GM18870 (cell line): ENCODE measurements around the gene URB1.
"Not testable (repeated sequence)": the region's sequence is repeated elsewhere in the genome, so short reads cannot be mapped to it uniquely, and the experiment has no call there.

Experiments used
- ATAC-seq: cut with Tn5 transposase; IDR thresholded peaks from one replicate; pipeline ENCODE4 v1.9.1; 2021; ENCODE audit warnings: moderate library complexity; ENCODE audit not compliant: unreplicated experiment

URB1 gene

DNA sequence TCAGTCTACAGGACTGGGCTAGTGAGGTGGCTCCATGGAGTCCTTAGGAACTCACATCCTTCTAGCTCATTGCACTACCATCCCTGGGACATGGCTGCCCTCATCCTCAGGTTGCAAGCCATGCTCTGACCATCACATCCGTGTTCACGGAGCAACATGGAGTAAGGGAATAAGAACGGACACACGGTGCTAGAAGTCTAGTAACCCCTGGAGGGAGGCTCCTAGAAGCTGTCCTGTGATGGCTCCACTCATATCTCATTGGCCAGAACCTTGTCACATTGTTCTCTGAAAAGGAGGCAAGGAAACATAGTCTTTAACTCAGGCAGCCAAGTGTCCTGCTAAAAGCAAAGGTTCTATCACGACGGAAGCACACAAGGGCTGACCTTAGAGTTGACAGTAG, 90.3 kb downstream of the URB1 start:
- no peak for ATAC-seq

- ATAC-seq: no peak
Observed at GRCh38 chr21:32301596-32301995, 91.2 kb downstream of the URB1 start.

DNA sequence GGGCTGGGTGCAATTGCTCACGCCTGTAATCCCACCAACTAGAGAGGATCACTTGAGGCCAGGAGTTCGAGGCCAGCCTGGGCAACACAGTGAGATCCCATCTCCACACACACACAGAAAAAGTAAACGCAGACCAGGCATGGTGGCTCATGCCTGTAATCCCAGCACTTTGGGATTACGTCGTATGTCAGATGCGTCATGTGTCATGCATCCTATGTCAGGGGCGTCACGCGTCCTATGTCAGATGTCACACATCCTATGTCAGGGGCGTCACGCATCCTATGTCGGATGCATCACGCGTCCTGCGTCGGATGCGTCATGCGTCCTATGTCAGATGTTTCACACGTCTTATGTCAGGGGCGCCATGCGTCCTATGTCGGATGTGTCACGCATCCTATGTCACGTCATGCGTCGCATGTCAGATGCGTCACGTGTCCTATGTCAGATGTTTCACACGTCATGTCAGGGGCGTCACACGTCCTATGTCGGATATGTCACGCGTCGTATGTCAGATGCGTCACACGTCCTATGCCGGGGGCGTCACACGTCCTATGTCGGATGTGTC, 92.6 kb downstream of the URB1 start:
- ATAC-seq: no peak

DNA sequence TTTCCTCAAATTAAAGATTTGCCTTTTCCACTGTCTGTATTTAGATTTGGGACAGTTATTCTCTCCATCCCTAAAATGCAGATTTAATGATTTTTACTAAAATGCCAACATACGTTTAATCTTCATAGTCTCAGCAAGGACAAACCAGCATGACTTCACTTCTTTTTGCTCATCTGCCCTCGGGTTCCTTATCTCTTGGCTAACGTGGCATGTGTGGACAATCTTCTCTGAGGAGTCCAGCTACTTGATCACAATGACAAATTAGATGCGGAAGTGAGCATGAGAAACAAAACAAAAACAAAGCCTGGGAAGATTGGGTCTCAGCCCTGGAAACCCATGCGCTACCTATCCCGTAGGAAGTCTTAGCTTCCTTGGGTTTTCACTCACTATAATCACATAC, 93.1 kb downstream of the URB1 start:
- no peak for ATAC-seq

GRCh38 chr21:32298658-32299081, 94.1 kb downstream of the URB1 start, which contains the start of gene MRAP:
Gene MRAP, plus strand, starts transcription at chr21:32298855. Its CDS starts 117 bp downstream, at chr21:32298972.
- ATAC-seq: no peak

GRCh38 chr21:32298148-32298559, 94.7 kb downstream of the URB1 start:
- no peak for ATAC-seq

DNA sequence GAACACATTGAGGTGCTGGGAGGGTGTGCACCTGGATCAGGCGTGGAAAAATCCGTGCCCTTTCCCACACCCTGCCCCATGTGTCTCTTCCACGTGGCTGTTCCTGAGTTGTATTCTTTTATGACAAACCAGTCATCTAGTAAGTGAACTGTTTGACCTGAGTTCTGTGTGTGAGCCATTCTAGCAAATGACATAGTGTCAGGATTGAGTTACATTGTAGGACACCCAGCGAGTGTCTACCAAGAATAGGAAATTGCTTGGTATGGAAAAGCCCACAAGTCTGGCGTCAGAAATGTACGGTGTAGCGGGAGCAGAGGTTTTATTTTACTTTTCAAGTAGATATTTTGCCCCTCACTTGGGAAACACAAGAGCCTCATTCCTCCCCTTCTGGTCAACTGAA, 95.4 kb downstream of the URB1 start:
- ATAC-seq: no peak

DNA sequence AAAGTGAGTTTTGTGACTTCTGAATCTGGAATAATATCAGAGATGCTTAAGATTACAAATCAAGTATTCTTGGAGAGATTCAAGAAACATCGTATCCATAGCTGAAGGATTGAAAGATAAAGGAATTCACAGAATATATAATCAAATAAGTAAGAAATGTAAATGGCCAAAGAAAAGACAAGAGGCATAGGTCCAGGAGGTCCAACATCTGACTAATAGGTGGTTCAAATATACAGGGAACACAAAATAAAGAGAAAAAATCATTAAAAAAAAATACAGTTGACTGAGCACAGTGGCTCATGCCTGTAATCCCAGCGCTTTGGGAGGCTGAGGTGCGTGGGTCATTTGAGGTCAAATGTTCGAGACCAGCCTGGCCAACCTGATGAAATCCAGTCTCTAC, 107.3 kb downstream of the URB1 start:
- no peak for ATAC-seq

GRCh38 chr21:32282992-32283391, 109.8 kb downstream of the URB1 start:
- no peak for ATAC-seq

GRCh38 chr21:32281531-32281930, 111.3 kb downstream of the URB1 start:
- no peak for ATAC-seq

DNA sequence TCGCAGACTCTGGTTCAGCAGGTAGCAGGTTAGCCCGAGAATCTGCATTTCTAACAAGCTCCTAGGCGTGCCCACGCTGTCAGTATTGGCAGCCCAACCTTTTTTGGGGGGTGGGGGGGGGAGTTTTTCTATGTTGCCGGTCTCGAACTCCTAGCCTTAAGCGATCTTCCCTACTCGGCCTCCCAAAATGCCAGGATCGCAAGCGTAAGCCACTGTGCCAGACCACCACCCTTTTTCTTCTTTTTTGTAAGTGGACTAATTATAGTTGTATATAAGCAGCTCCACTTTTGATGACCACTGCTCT, 113.5 kb downstream of the URB1 start:
- ATAC-seq: no peak

DNA sequence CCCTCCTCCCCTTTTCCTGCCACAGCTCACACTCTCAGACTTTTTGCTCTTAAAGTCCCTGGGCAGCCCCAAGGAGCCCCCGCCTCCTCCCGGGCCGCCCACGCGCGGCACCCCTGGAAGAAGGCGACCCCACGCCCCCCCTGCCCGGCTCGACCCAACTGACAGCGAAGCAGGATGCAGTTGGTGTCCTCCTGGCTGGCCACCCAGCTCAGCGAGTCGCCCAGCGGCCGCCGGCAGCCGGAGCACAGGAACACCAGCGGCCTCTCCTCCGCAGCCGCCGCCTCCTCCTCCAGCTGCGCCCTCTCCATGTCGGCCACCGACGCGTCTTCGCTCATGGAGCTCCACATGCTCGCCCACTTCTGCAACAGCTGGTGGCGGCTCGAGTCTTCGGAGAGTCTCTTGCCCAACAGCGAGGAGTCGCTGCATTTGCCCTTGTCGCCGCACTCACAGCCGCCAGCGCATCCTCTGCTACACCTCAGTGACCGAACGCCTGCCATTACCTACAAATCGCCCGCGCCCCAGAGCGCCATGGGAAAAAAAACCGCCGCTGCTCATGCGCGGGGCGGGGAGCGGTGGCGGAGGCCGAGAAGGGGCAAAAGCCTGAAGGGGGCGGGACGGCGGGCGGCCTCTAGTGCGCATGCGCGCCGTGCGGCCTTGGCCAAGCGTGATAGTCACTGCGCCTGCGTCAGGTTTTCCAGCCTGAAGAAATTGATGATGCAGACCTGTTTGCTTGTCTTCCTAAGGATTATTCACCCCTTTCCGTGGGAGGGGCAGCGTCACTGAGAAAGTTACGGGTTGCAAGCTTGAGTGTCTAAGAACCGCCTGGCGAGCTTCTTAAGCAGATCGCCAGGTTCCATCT, 114.1 kb downstream of the URB1 start, which contains the start of gene MIS18A:
TSS of gene MIS18A (minus strand) at position 532 of the 859 bp plus-strand sequence. CDS start at position 497, 35 bp downstream.
- ATAC-seq: peak; percentile 77

DNA sequence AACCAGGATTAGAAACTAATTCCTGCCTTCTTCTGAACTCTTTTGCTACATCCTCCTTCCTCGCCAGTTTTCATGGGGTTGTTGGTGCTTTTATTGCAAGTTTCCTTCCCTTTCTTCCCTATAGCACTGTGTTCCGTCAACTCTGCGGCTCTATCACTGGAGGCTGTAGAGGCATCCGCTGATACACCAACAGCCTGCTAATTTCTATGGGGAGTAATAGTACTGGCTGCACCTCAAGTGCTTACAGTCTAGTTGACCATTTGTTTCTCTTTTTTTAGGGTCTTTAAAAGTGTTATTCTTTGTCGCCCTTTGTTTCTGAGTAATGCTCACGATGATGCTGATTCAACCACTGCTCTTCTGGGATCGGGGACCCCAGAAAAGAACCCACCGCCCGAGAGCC, 114.7 kb downstream of the URB1 start:
- ATAC-seq: no peak

DNA sequence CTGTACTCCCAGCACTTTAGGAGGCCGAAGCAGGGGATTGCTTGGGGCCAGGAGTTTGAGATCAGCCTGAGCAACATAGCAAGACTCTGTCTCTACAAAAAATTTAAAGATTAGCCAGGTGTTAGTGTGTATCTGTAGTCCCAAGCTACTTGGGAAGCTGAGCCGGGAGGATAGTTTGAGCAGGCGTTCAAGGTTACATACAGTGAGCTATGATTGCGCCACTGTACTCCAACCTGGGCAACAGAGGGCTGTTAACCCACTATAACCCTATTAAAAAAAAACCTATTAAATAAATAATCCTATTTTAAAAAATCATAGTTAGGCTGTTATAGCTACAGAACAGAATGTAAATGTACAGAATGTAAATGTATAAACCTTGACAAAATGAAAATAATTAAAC, 116.1 kb downstream of the URB1 start:
- ATAC-seq: no peak

GRCh38 chr21:32270748-32271147, 122.1 kb downstream of the URB1 start:
- ATAC-seq: no peak

DNA sequence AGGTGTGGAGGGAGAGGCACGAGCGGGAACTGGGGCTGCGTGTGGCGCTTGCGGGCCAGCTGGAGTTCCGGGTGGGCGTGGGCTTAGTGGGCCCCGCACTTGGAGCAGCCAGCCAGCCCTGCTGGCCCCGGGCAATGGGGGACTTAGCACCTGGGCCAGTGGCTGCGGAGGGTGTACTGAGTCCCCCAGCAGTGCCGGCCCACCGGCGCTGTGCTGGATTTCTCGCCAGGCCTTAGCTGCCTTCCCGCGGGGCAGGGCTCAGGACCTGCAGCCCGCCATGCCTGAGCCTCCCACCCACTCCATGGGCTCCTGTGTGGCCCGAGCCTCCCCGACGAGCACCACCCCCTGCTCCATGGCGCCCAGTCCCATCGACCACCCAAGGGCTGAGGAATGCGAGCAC, 127.5 kb downstream of the URB1 start:
- not testable (repeated sequence) for ATAC-seq

DNA sequence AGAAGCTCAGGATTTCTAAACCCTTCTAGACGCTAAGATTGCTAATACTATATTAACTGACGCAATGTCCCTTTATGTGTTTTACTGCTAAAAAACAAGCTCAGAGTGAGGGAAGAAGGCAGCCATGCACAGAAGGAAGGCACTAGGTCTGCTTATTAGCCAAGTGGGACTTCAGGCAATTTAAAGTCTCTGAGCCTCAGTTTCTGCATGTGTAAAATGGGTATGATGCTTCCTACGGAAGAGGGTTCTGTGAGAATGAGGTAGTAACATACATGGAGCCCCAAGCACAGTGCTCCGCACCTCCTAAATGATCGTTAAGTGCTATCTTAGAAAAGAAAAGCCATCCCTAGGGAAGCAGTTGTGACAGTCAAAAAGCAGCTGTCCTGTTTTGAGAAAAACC, 130.9 kb downstream of the URB1 start:
- ATAC-seq: no peak
